ENCODE data around the gene RCN2. TPM values are rescaled to one million over a fixed set of nuclear protein-coding genes. Genes with fewer than 3 reads are reported as not detected.

The RCN2 gene
- total and polyA plus RNA-seq, 2 experiments from 2014 or later = 170 to 327 TPM

DNA sequence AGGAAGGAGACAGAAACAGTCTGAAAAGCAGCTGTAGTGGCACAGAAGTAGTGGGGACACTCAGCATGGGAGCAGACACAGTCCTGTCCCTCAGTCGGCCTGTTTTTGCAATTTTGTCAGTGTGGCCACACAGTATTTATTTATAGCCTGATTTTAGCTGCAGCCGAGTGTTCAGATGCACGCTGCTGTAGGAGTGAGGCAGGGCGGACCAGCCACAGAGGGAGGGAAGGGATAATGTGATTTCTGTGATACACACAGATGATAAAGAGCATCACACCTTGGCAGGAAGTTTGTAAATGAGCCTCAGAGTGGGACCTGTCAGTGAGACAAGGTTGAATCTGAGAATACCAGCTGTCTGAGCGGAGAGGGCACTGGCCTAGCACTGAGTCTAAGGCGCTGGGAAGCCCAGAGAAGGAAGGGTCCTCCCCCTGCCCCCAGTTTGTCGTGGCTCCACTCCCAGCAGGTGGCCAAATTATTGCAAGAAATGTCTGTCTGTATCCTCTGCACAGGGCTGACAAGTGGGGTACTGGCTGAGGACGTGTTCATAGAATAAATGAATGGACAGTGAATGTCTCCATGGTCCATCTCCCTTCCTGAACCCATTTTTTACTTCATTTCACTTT lies 67.2 kb downstream of the RCN2 start:
- no peaks in the 10 kb centered on the region for H3F3A ChIP-seq (replicated peaks; ENCODE audit: low read depth)
- H3K9me2 ChIP-seq (ENCODE audit: insufficient read depth) = no peaks in the 10 kb centered on the region
- DNase-seq (ENCODE audit: low spot score) (no peak), ATAC-seq (no peak)
- H3K27me3 Mint-ChIP-seq (ENCODE audit: insufficient read depth, low read depth, poor library complexity) = peaks cover 5% of the 10 kb centered on the region
- no peaks in the 10 kb centered on the region for H3K9me3 Mint-ChIP-seq
- H3K27ac ChIP-seq (ENCODE audit: low read depth) = no peak overlapping the region
- no peak overlapping the region for H2AFZ ChIP-seq
- no peaks in the 10 kb centered on the region for H4K20me1 ChIP-seq (replicated peaks; ENCODE audit: insufficient read depth)
- H3K4me1 ChIP-seq (ENCODE audit: insufficient read depth) = no peaks in the 10 kb centered on the region
- H3K27me3 ChIP-seq (ENCODE audit: insufficient read depth) = no peaks in the 10 kb centered on the region
- no peaks in the 10 kb centered on the region for H3K36me3 ChIP-seq (ENCODE audit: insufficient read depth)
- H3K4me1 Mint-ChIP-seq = no peaks in the 10 kb centered on the region
- no peak overlapping the region for H3K4me2 ChIP-seq
- no peak overlapping the region for H3K4me3 ChIP-seq
- no peak overlapping the region for H3K27ac Mint-ChIP-seq
- no peaks in the 10 kb centered on the region for H3K36me3 Mint-ChIP-seq (ENCODE audit: low read depth)
- TF ChIP-seq POLR2AphosphoS5 (IDR thresholded peaks at IDR 0.05; ENCODE audit: low read depth) (no peak), ZNF331 (CRISPR knock-in tag; IDR thresholded peaks at IDR 0.05; ENCODE audit: low read depth) (no peak), EZH2 (IDR thresholded peaks at IDR 0.05; ENCODE audit: low read depth, unreplicated experiment) (no peak), JUNB (IDR thresholded peaks at IDR 0.05; ENCODE audit: unreplicated experiment) (no peak), STAT1 (IDR thresholded peaks at IDR 0.05; ENCODE audit: unreplicated experiment) (no peak), CREB1 (CRISPR knock-in tag; IDR thresholded peaks at IDR 0.05; ENCODE audit: low read depth) (no peak), NANOG (IDR thresholded peaks at IDR 0.05; ENCODE audit: borderline replicate concordance) (no peak), EZH2phosphoT487 (IDR thresholded peaks at IDR 0.05; ENCODE audit: unreplicated experiment) (no peak), ZNF114 (CRISPR knock-in tag; IDR thresholded peaks at IDR 0.05) (no peak)
- TF ChIP-seq, protein P1, sequence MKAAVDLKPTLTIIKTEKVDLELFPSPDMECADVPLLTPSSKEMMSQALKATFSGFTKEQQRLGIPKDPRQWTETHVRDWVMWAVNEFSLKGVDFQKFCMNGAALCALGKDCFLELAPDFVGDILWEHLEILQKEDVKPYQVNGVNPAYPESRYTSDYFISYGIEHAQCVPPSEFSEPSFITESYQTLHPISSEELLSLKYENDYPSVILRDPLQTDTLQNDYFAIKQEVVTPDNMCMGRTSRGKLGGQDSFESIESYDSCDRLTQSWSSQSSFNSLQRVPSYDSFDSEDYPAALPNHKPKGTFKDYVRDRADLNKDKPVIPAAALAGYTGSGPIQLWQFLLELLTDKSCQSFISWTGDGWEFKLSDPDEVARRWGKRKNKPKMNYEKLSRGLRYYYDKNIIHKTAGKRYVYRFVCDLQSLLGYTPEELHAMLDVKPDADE (IDR thresholded peaks at IDR 0.05) = no peak
- TF ChIP-seq, protein P2, sequence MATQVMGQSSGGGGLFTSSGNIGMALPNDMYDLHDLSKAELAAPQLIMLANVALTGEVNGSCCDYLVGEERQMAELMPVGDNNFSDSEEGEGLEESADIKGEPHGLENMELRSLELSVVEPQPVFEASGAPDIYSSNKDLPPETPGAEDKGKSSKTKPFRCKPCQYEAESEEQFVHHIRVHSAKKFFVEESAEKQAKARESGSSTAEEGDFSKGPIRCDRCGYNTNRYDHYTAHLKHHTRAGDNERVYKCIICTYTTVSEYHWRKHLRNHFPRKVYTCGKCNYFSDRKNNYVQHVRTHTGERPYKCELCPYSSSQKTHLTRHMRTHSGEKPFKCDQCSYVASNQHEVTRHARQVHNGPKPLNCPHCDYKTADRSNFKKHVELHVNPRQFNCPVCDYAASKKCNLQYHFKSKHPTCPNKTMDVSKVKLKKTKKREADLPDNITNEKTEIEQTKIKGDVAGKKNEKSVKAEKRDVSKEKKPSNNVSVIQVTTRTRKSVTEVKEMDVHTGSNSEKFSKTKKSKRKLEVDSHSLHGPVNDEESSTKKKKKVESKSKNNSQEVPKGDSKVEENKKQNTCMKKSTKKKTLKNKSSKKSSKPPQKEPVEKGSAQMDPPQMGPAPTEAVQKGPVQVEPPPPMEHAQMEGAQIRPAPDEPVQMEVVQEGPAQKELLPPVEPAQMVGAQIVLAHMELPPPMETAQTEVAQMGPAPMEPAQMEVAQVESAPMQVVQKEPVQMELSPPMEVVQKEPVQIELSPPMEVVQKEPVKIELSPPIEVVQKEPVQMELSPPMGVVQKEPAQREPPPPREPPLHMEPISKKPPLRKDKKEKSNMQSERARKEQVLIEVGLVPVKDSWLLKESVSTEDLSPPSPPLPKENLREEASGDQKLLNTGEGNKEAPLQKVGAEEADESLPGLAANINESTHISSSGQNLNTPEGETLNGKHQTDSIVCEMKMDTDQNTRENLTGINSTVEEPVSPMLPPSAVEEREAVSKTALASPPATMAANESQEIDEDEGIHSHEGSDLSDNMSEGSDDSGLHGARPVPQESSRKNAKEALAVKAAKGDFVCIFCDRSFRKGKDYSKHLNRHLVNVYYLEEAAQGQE (IDR thresholded peaks at IDR 0.05; ENCODE audit: unreplicated experiment) = no peak
- TF ChIP-seq, protein P3, sequence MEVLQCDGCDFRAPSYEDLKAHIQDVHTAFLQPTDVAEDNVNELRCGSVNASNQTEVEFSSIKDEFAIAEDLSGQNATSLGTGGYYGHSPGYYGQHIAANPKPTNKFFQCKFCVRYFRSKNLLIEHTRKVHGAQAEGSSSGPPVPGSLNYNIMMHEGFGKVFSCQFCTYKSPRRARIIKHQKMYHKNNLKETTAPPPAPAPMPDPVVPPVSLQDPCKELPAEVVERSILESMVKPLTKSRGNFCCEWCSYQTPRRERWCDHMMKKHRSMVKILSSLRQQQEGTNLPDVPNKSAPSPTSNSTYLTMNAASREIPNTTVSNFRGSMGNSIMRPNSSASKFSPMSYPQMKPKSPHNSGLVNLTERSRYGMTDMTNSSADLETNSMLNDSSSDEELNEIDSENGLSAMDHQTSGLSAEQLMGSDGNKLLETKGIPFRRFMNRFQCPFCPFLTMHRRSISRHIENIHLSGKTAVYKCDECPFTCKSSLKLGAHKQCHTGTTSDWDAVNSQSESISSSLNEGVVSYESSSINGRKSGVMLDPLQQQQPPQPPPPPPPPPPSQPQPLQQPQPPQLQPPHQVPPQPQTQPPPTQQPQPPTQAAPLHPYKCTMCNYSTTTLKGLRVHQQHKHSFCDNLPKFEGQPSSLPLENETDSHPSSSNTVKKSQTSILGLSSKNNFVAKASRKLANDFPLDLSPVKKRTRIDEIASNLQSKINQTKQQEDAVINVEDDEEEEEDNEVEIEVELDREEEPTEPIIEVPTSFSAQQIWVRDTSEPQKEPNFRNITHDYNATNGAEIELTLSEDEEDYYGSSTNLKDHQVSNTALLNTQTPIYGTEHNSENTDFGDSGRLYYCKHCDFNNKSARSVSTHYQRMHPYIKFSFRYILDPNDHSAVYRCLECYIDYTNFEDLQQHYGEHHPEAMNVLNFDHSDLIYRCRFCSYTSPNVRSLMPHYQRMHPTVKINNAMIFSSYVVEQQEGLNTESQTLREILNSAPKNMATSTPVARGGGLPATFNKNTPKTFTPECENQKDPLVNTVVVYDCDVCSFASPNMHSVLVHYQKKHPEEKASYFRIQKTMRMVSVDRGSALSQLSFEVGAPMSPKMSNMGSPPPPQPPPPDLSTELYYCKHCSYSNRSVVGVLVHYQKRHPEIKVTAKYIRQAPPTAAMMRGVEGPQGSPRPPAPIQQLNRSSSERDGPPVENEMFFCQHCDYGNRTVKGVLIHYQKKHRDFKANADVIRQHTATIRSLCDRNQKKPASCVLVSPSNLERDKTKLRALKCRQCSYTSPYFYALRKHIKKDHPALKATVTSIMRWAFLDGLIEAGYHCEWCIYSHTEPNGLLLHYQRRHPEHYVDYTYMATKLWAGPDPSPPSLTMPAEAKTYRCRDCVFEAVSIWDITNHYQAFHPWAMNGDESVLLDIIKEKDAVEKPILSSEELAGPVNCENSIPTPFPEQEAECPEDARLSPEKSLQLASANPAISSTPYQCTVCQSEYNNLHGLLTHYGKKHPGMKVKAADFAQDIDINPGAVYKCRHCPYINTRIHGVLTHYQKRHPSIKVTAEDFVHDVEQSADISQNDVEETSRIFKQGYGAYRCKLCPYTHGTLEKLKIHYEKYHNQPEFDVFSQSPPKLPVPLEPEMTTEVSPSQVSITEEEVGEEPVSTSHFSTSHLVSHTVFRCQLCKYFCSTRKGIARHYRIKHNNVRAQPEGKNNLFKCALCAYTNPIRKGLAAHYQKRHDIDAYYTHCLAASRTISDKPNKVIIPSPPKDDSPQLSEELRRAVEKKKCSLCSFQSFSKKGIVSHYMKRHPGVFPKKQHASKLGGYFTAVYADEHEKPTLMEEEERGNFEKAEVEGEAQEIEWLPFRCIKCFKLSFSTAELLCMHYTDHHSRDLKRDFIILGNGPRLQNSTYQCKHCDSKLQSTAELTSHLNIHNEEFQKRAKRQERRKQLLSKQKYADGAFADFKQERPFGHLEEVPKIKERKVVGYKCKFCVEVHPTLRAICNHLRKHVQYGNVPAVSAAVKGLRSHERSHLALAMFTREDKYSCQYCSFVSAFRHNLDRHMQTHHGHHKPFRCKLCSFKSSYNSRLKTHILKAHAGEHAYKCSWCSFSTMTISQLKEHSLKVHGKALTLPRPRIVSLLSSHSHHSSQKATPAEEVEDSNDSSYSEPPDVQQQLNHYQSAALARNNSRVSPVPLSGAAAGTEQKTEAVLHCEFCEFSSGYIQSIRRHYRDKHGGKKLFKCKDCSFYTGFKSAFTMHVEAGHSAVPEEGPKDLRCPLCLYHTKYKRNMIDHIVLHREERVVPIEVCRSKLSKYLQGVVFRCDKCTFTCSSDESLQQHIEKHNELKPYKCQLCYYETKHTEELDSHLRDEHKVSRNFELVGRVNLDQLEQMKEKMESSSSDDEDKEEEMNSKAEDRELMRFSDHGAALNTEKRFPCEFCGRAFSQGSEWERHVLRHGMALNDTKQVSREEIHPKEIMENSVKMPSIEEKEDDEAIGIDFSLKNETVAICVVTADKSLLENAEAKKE (CRISPR knock-in tag; IDR thresholded peaks at IDR 0.05) = no peak
- TF ChIP-seq, protein P4, sequence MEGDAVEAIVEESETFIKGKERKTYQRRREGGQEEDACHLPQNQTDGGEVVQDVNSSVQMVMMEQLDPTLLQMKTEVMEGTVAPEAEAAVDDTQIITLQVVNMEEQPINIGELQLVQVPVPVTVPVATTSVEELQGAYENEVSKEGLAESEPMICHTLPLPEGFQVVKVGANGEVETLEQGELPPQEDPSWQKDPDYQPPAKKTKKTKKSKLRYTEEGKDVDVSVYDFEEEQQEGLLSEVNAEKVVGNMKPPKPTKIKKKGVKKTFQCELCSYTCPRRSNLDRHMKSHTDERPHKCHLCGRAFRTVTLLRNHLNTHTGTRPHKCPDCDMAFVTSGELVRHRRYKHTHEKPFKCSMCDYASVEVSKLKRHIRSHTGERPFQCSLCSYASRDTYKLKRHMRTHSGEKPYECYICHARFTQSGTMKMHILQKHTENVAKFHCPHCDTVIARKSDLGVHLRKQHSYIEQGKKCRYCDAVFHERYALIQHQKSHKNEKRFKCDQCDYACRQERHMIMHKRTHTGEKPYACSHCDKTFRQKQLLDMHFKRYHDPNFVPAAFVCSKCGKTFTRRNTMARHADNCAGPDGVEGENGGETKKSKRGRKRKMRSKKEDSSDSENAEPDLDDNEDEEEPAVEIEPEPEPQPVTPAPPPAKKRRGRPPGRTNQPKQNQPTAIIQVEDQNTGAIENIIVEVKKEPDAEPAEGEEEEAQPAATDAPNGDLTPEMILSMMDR (conservative IDR thresholded peaks at IDR 0.05; ENCODE audit: low read depth in 2 of 2) = no peak
- H3K79me2 ChIP-seq (replicated peaks; ENCODE audit: insufficient read depth) = no peaks in the 10 kb centered on the region
- H3K4me3 Mint-ChIP-seq = no peak overlapping the region
